Activated CD4-positive, alpha-beta T cell treated with anti-CD3 and anti-CD28 coated beads, Interleukin-2, Interleukin-6, amounts not matched to agents 100 ng/mL and 50 ng/mL, durations not matched to agents 16 hours and 8 hours (primary cell): Measurements from ENCODE around the gene MED13L.
A peak's percentile ranks its signal among the peaks of the same experiment; 100 is the strongest.

Experiments used
- DNase-seq: peaks from one replicate; pipeline ENCODE4 v3.0.0-alpha.2; 2020

The MED13L gene

DNA sequence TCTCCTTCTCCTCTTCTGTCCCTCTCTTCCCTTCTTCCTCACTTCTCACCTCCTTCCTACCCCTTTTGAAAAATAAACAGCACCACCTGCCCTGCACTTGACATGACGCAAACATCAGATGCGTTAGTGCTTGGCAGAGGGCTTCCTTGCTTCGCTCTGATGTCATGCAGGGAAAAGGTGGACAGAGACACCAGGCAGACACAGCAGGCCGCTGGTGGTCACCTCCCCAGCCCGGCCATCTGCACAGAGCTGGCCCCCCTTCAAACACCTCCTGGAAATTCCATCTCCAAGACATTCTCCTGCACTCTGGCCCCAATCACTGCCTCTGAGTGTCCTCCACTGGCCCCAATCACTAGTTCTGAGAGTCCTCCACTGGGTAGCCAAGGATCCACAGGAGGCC is 353.6 kb downstream of the MED13L start:
- DNase-seq, result no peak

- DNase-seq, result peak; percentile 45
These were observed 354.4 kb downstream of the MED13L start for GRCh38 chr12:115922952-115923564.

DNA sequence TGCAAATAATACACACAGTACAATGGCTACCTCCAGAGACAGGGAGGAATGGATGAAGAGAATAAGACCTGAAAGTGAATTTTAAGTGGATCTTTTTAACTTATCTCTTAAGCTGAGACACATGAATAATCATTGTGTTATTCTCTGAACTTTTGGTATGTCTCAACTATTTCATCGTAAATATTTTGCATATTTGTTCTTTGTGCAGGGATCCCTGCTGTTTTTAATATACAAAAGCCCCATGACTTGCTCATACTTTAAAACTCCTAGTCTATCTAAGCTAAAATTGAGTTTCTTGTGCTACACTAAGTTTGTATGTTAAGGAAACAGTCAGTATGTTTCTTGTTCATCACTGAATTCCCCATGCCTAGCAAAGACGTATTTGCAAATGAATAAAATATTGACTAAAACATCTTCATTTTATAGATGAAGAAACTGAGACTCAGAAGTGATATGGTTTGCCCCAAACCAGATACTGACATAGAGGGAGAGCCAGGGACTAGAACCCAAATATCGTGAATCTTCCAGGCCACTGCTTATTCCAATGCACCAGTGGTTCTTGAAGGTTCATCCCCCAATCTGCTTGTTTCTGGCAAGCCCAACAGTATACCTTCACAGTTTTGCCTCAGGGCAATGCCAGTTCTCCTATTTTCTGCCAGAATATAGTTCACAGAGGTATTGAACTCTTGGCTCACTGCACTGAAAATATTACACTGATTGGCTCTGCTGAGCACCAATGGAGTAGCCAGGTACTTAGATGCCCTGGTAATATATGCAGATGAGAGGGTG is 356.9 kb downstream of the MED13L start:
- DNase-seq, result no peak

GRCh38 chr12:115918763-115919162 is 358.7 kb downstream of the MED13L start:
- DNase-seq, result no peak

- DNase-seq, result peak; percentile 73
These were observed 360.4 kb downstream of the MED13L start for GRCh38 chr12:115916910-115917668.

DNA sequence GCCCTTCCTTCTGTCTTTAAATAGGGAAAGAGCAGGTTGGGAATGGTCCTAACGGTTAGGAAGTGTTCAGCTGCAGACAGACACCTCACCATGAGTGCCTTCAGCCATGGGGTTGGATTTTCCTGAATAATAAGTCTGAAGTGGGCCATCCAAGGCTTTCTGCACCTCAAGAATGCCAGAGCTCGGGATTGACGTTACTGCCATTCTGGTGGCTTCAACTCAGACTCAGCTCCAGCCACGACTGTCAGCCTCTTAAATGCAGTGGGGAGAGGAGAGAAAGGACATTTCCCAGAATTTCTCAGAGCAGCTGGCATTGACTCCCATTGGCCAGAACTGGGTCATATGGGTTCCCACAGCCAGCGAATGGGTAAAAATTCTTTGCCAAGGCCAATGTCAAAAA is 363.4 kb downstream of the MED13L start:
- no peak for DNase-seq

- DNase-seq, result no peak
These were observed 365.1 kb downstream of the MED13L start for GRCh38 chr12:115912440-115912839.

DNA sequence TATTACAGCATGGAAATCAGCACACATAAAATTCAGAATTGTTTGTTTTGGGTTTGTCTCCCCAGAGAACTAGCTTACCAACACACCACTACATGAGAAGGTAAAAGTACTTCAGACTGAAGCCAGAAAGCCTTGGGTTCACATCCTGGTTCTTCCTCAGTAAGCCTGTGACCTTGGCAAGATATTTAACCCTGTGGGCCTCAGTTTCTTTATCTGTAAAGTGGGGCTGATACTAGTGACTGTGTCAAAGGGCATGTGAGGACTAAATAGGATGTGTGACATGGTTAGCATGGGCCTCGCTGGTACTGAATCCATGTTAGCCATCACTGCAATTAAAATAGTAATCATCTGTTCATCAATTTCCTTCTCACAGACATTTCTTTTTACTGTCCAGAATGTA is 366.1 kb downstream of the MED13L start:
- DNase-seq, result no peak

DNA sequence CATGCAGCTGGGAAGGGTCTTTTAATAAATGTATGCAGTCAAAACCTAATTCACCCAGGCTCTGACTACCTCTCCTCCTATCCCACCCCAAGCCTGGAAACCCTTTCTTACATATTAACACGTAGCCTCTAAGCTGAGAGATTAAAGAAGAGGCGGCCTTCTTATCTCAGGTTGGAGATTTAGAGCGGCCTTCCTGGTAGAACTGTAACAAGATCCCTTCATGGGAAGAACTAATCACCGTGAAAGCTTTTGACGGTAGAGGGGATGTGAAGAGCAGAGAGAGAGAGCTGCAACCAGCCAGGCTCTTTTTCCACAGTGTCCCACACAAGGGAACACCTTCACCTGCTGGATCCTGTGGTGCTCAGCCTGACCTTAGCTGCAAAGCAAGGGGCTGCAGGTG is 367.4 kb downstream of the MED13L start:
- DNase-seq, result no peak
